Measurements from ENCODE around the gene ARSK.
A peak's percentile ranks its signal among the peaks of the same experiment; 100 is the strongest.
"Not testable (repeated sequence)": the region's sequence is repeated elsewhere in the genome, so short reads cannot be mapped to it uniquely, and the experiment has no call there.

The ARSK gene

DNA sequence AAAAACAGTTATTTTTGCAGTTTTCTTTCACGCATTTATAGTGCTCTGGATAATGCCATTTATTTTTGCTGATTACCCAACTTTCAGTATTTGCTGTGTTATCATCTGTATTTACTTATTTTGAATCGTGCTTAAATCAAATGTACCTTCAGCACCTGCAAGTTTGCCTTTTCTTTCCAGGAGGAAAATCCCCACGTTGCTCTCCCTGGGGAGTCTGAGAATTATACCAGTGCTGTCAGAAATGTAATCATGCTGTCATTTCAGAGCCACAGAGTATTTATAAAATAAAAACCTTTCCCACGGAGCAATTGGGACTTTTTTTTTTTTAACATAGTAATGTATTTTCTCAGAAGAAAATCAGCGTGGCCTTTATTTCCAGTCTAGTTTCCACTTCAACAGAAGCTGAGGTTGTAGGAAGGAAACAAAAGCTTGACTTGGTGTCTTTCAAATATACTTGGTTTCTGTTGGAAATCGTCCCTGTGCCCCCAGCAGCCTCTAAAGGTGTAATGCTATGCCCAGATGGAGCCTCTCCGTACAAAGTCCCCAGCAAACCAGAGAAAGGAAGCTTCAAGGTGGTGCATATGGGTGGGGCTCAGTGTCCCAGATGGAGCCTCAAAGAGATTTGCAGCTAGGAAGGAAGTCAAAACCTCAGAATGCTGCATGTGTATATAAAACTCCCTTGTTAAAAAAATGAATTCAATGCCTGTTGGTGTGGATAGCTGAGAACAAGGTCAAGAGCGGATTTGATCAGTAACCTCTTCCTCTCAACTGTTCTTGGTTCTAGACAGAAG, 67.1 kb downstream of the ARSK start:
- DNase-seq (ENCODE audit: low read depth, low spot score), result no peak

DNA sequence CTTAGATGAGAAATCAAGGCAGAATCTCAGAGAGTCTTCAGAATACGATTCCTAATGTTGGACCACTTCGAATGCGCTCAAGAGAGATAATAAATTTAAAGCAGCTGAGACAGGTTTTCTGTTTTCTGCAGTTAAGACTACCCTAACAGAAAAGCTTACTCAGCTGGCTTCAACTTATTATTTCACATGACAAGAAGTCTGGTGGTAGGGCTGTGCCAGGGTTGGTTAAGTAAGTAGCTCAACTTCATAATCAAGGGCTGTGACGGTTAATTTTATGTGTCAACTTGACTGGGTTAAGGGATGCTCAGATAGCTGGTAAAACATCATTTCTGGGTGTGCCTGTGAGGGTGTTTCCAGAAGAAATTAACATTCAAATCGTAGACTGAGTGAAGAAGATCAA, 68.8 kb downstream of the ARSK start:
- DNase-seq (ENCODE audit: low read depth, low spot score), result no peak

DNA sequence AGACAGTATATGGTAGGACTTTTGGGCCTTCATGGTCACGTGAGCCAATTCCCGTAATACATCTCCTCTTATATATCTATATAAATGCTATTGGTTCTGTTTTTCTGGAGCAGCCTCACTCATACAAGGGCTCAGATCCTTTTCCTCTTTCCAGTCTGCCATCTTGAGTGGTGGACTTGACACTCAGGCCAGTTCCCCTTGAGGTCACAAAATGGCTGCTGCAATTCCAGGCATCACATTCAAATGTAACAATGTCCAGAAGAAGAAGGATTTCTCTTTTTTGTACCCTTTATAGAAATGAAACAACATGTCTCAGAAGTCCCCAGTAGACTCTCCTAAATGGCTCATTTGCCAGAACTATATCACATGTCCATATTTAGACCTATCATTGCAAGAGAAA, 69.5 kb downstream of the ARSK start:
- DNase-seq (ENCODE audit: low read depth, low spot score), result no peak

DNA sequence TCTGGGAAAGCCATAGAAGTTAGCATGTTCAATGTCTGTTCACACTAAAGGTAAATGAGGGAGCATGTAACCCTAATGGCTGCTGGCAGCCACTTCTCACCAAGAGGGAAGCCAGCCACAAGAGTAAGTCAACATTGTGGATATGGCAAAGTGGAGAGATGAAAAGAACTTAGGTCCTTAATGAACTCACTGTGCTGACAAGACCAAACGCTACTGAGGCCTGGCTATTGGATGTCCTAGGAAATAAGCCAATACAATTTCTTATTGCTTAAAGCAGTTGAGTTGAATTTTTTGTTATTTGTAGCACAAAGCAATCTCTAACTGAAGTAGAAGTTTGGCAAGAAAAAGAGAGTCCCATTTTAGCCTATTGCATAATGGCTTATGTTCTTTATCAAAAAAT, 71.8 kb downstream of the ARSK start:
- no peak for DNase-seq (ENCODE audit: low read depth, low spot score)

DNA sequence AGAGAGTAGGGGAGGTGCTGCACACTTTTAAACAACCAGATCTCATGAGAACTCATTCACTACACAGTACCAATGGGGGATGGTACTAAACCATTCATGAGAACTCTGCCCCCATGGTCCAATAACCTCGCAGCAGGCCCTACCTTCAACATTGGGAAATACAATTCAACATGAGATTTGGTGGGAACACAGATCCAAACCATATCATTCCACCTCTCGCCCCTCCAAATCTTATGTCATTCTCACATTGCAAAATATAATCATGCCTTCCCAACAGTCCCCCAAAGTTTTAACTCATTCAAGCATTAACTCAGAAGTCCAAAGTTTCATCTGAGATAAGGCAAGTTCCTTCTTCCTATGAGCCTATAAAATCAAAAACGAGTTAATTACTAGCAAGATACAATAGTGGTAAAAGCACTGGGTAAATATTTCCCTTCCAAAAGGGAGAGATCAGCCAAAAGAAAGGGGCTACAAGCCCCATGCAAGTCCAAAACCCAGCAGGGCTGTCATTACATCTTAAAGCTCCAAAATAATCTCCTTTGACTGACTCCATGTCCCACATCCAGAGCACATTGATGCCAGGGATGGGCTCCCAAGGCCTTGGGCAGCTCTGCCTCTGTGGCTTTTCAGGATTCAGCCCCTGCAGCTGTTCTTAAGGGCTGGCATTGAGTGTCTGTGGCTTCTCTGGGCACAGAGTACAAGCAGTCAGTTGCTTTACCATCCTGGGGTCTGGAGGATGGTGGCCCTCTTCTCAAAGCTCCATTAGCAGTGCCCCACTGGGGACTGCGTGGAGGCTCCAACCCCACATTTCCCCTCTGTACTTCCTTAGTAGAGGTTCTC, 73.3 kb downstream of the ARSK start:
- DNase-seq (ENCODE audit: low read depth, low spot score), result no peak

DNA sequence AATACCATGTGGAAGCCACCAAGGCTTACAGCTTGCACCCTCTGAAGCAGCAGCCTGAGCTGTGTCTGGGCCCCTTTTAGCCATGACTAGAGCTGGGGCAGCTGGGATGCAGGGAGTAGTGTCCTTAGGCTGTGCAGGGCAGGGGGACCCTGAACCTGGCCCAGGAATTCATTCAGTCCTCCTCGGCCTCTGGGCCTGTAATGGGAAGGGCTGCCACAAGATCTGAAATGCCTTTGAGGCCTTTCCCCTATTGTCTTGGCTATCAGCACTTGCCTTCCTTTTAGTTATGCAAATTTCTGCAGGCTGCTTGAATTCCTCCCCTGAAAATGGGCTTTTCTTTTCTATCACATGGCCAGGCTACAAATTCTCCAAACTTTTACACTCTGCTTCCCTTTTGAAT, 74.0 kb downstream of the ARSK start:
- no peak for DNase-seq (ENCODE audit: low read depth, low spot score)

DNA sequence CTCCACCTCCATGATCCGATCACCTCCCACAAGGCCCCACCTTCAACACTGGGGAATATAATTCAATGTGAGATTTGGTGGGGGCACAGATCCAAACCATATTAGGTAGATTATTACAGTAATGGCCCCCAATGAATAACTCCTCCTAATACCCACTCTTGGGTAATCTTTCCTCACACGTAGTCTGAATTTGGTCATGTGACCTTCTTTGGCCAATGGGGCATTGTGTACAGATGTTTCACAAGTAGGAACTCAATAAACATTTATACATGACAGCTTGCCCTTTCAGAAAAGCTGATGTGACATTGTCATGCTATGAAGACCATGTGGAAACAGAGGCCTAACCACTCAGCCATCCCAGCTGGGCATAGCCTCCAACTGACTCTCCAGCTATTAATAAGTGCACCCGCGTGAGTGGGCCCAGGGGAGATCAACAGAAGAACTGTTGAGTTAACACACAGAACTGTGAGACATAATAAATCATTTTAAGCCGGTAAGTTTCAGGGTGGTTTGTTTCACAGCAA, 75.6 kb downstream of the ARSK start:
- no peak for DNase-seq (ENCODE audit: low read depth, low spot score)

DNA sequence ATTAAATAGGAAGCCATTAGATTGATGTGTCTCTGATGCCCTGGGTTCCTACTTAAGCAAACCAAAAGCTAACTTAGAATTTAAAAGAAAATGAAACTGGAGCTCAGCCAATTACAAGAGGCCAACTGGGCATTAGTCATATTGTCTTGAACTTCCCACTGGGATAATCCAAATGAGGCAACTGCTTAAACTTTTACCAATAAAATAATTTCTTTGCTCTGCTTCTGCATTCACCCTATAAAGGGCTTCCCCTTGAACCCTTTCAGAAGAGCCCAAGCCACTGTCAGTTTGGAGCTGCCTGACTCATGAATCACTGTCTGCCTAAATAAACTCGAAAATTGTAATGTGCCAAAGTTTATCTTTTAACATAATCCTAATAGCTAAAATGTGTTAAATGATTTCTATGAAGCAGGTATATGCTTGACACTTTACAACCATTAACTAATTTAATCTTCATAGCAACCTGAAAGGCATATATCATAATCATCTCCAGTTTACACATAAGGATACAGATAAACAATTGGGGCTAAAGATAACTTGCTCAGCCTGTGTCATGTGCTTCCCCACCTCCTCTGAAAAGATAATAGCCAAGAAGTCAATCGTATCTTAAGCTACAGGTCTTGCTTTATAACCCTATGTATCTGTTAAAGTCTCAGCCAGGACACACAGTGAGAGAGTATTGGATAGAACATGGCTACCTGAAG, 76.5 kb downstream of the ARSK start:
- no peak for DNase-seq (ENCODE audit: low read depth, low spot score)

DNA sequence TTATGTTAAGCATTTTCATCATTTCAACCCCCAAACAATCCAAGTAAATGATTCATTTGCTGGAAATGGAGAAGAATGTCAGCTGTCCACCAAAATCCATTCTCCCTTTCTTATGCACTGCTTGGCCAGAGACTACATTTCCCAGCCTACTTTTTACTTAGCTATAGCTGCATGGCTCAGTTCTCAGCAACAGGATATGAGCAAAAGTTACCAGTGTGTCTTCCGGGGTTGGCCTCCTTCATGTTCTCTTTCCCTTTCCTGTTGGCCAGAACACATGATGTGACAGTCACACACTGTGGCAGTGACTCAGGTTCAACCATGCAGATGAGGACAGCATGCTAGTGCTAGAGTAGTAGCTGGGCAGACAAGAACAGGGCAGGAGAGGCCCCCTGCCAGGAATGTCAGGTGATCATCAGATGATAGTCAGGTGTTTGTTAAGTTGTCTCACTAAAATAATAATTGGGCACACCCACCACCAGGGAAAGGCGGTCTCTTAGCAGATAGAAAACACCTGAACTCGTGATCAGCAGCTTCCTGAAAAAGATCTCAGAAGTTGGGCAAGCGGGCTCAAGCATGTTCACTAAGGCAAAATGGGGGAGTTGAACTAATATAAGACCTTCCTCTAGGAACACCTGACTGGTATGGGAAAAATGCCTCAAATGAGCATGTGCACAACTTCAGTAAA, 77.2 kb downstream of the ARSK start:
- DNase-seq (ENCODE audit: low read depth, low spot score), result no peak

DNA sequence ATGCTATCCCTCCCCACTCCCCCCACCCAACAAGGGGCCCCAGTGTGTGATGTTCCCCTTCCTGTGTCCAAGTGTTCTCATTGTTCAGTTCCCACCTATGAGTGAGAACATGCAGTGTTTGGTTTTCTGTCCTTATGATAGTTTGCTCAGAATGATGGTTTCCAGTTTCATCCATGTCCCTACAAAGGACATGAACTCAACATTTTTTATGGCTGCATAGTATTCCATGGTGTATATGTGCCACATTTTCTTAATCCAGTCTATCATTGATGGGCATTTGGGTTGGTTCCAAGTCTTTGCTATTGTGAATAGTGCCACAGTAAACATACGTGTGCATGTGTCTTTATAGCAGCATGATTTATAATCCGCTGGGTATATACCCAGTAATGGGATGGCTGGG, 78.0 kb downstream of the ARSK start:
- not testable (repeated sequence) for DNase-seq (ENCODE audit: low read depth, low spot score)

DNA sequence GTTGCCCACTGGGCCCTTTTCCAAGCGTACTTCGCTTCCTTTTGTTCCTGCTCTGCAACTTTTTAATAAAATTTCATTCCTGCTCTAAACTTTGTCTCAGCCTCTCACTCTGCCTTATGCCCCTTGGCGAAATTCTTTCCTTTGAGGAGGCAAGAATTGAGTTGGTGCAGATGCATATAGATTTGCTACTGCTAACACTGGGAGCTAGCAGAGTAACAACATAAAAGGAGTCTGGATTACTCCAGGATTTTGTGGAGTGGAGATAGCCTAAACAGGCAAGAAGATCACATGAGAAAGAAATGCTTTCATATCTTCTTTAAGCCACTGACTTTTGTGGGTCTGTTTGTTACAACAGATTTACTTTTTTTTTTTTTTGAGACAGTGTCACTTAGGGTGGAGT, 78.8 kb downstream of the ARSK start:
- no peak for DNase-seq (ENCODE audit: low read depth, low spot score)

DNA sequence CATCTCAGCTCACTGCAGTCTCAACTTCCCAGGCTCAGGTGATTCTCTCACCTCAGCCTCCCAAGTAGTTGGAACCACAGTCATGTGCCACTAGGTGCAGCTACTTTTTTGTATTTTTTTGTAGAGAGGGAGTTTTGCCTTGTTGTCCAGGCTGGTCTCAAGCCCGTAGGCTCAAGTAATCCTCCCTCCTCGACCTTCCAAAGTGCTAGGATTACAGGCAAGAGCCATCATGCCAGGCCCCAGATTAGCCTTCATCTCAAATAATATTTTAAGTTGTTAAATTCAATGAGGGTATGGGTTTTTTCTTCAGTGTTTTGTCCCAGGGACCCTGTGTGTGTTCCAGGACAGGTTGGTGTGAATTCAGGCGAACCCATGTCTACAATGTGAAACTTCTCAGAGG, 79.2 kb downstream of the ARSK start:
- no peak for DNase-seq (ENCODE audit: low read depth, low spot score)

DNA sequence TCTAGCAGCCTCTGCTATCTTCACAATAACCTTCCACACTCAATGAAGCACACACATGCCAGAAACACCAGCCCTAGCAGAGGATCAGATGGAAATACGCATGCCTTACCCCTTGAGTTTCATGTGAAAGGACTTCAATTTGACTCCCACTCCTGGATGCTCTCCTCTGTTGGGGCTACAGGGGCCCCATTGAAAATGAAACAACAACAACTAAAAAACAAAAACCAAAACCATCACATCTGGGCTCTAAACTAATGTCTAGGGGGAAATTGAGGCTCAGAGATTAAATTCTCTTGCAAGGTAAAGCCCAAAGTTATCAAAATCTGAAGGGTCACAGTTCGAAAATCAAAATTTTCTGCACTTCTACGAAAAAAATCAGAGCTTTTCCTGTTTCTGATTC, 83.7 kb downstream of the ARSK start:
- DNase-seq (ENCODE audit: low read depth, low spot score), result no peak

DNA sequence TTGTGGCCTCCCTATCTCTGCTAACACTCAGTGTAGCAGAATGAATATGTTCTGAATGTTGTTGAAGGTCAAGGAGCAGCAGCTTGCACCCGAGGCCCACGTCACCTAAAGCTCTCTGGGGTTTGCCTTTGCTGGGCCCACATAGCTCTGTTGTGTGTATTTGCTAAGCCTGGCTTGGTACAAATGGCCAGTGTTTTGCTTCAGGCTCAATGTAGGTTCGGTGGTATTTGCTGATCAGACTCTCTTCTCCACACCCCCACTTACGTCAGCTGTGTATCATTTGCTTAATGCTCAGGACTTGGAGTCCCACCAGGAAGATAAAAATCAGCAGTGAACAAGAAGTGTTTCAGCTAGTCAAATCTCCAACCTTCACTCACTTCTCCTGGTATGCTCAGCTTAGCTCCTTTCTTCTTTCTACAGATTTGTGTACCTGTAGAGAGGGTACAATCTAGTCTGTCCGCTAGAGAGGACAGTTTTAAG, 86.9 kb downstream of the ARSK start:
- no peak for DNase-seq (ENCODE audit: low read depth, low spot score)

DNA sequence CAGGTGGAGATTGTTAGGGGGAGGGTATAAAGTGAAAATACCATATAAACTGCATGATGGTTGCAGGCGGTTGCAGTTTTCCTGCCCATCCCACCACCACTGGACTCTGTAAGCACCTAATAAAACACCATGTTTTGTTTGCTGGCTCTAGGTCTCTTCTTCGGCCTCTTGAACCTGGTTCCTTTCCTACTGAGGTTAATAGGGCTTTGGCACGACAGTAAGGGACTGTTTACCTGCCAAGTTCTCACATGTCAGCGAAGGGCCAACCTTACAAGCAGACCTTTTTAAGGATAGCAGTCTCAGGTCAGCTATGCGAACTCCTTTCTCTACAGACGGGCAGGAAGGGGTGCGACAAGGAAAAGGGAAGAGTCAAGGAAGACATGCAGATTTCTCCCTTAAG, 88.3 kb downstream of the ARSK start:
- no peak for DNase-seq (ENCODE audit: low read depth, low spot score)

DNA sequence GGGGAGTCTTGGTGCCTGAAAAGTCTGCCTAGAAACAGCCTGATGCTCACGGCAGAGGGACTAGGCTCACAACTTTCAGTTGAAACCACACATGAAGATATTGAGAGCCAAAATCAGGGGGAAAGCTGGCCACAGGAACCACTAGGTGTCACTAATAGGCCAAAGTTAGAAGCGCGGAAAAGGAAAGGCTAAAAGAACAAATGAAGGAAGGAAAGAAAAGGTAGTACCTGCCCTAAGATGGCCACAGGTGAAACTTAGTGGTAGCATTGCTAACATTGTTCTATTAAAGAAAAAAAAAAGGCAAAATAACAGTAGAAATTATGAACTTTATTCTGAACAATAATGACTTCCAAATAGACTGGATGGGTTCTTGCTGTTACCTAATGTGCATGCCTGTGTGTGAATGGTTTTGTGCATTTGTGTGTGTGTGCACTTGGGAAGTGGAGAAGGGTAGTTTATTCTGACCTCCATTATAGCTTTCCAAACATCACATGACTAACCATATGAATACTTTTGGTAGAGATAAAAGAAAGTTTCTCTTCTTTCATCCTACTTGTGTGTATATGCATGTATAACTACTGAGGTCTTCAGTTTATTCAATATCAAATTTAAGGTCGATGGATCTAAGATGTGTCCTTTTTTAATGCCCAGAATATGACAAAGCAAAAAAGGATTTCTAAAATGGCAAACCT, 89.6 kb downstream of the ARSK start:
- no peak for DNase-seq (ENCODE audit: low read depth, low spot score)

DNA sequence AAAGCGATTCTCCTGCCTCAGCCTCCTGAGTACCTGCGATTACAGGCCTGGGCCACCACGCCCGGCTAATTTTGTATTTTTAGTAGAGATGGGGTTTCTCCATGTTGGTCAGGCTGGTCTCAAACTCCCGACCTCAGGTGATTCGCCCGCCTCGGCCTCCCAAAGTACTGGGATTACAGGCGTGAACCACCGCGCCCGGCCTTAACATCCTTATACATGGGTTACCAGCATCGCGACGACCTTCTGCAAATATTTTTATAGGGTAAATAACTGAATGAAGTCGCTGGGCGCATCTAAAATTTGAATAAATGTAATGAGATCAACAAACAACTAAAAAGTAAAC, 91.3 kb downstream of the ARSK start:
- not testable (repeated sequence) for DNase-seq (ENCODE audit: low read depth, low spot score)

DNA sequence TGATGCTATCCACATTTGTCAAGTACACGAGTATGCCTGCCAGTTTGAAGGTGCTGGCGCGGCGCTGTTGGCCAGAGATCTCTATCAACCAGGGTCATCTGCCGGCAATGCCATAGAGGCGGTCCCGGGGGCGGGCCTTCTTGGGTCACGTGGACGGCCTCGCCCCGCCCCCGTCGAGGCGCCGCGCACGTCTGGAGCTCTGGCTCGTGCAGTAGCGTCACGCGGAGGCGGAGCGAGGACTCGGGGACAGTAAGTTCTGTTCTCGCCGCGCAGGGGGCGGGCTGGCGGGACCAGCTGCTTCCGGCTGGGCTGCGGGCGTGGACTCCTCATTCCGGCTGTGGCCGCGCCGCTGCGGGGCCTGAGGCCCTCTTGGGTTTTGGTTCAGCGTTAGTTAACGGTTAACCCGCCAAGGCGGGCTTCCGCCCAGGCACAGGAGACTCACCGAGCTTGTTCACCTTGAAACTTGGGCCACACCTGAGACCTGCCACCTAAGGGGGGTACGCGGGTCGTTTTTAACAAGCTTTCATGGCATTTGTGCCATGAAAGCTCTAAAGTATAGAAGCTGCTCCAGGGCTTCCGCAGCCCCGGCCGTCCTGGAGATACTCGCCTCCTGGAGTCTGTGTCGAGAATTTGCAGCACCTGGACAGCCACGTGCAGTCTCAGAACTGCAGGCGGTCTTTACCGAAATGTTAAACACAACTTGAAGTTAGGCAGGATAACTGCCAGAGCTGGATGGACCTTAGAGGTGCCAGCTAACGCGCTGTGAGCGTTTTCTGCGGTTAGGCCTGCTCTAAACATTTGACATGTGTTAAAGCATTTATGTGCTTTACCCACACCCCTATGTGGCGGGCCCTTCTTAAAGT, 91.9 kb downstream of the ARSK start, which contains the start of gene RFESD:
Gene RFESD (plus strand): TSS at position 209 of the 863 bp plus-strand sequence. CDS start 5,495 bp downstream, outside the sequence.
- peak; percentile 82 for DNase-seq (ENCODE audit: low read depth, low spot score)

DNA sequence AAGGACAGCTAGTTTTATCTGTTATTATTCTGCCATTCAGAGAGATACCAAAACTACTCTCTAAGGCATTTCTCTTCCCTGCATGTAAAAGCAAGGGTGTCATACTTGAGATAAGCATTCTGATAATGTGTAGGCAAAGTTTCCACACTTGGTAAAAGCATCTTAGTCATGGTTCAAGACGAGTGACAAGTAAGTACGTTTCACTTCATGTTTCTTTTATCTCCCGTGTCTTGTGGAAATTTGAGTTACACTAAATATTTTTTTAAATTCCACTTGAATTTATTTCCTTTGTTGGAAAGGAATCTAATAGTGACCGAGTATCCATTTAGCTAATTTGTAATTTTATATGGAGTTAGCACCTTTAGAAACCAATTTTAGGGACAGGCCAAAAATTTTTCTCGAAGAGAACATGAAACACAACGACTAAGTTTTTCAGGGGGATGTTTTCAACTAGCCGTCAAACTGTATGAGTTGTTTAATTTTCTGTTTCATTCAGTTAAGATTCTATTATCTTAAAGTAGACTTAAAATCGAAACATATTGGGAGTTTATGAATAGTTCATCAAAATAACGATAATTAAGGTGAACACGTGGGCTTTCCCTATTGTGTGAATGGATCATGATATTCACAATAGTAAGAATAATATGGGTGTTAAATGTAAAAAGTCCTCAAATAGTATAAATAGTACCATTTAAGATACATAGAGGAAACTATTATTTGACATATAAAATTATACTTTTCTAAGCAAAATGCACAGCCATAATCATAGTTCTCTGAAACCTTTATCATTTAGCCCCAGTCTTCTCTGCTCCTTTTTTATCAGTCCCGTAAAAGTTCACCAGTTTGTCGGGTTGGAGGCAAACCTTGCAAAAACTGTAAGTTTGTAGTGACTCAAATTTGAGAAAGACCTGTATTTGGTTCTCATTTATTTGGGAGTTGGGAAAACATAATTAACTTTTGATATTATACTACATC, 93.3 kb downstream of the ARSK start:
- no peak for DNase-seq (ENCODE audit: low read depth, low spot score)
